ENCODE measurements around the gene CSRP1. TPM values are rescaled to one million over a fixed set of nuclear protein-coding genes. Genes with fewer than 3 reads are reported as not detected.
A peak's percentile ranks its signal among the peaks of the same experiment; 100 is the strongest.

CSRP1 gene
- total and polyA plus RNA-seq, 9 of the 15 experiments (the other 6 are each of a cell fraction or from before 2014, with no cell fraction given) = 6.8 to 39.4 (median 23.7) TPM

DNA sequence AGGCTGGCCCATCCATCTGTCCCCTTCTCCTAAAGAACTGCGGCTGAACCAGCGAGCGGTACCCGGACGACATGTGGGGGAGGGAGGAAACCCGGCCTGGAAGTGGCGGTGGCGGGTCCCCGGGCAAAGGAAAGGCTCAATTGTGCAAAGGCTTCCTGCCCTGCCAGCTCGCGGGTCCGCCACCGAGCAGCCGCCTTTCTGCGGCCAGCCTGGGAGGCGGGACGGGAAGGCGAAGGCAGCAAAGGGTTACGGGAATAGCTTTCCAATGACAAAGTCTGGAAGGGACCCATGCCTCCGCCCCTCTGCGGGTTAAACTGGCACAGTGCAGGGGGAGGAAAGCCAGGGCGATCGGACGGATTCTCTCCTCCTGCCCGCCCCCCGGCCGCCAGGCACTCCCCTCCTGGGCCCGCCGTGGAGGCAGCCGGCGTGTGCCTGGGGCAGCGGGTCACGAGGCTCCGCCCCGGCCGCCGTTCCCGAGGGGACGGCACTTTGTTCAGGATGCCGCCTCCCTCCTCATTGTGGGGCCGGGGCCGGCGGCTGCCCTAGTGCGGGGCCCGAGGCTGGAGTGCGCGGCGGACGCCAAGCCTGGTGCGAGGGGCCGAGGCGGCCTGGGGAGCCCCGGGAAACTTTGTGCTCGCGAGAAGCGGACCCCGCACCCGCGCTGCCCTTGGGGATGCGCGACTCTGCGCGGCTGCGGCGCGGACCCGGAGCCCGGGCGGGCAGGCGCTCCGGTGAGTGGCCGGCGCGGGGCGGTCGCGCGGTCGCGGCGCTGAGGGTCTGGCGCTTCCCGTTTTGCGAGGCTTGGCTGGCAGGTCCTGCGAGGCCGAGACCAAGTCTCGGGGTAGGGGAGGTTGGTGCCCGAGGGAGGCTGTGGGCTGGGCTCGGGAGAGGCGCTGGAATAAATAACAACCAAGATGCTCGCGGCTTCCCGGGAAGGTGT lies 32.0 kb upstream of the CSRP1 start, which contains the start of gene NAV1 (continued):
- TF ChIP-seq, protein P1, sequence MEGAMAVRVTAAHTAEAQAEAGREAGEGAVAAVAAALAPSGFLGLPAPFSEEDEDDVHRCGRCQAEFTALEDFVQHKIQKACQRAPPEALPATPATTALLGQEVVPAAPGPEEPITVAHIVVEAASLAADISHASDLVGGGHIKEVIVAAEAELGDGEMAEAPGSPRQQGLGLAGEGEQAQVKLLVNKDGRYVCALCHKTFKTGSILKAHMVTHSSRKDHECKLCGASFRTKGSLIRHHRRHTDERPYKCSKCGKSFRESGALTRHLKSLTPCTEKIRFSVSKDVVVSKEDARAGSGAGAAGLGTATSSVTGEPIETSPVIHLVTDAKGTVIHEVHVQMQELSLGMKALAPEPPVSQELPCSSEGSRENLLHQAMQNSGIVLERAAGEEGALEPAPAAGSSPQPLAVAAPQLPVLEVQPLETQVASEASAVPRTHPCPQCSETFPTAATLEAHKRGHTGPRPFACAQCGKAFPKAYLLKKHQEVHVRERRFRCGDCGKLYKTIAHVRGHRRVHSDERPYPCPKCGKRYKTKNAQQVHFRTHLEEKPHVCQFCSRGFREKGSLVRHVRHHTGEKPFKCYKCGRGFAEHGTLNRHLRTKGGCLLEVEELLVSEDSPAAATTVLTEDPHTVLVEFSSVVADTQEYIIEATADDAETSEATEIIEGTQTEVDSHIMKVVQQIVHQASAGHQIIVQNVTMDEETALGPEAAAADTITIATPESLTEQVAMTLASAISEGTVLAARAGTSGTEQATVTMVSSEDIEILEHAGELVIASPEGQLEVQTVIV (CRISPR knock-in tag; IDR thresholded peaks at IDR 0.05; ENCODE audit: borderline replicate concordance) = peak; percentile 34; the same call in 1 of the 2 replicates
- TF ChIP-seq HBP1 (CRISPR knock-in tag; IDR thresholded peaks at IDR 0.05) (no peak), RBBP5 (IDR thresholded peaks at IDR 0.05; ENCODE audit: borderline replicate concordance, insufficient read depth, low read length, poor library complexity, severe bottlenecking) (peak; percentile 27), CBFB (CRISPR knock-in tag; IDR thresholded peaks at IDR 0.05) (no peak), SMARCA5 (IDR thresholded peaks at IDR 0.05) (no peak), ZNF395 (CRISPR knock-in tag; IDR thresholded peaks at IDR 0.05) (0 out of 2 replicates have a peak, but pooled peaks have one; percentile 53), ZNF175 (CRISPR knock-in tag; IDR thresholded peaks at IDR 0.05; ENCODE audit: low read depth) (peak; percentile 45; the same call in 1 of the 2 replicates), SAFB (IDR thresholded peaks at IDR 0.05; ENCODE audit: borderline replicate concordance, low read depth, low read length) (no peak), MXI1 (IDR thresholded peaks at IDR 0.05; ENCODE audit: low read depth, low read length) (no peak), ZBTB8A (IDR thresholded peaks at IDR 0.05; ENCODE audit: partially characterized antibody) (no peak), DNMT1 (IDR thresholded peaks at IDR 0.05) (no peak), MNT (conservative IDR thresholded peaks at IDR 0.05) (no peak)
- TF ChIP-seq, protein P2, sequence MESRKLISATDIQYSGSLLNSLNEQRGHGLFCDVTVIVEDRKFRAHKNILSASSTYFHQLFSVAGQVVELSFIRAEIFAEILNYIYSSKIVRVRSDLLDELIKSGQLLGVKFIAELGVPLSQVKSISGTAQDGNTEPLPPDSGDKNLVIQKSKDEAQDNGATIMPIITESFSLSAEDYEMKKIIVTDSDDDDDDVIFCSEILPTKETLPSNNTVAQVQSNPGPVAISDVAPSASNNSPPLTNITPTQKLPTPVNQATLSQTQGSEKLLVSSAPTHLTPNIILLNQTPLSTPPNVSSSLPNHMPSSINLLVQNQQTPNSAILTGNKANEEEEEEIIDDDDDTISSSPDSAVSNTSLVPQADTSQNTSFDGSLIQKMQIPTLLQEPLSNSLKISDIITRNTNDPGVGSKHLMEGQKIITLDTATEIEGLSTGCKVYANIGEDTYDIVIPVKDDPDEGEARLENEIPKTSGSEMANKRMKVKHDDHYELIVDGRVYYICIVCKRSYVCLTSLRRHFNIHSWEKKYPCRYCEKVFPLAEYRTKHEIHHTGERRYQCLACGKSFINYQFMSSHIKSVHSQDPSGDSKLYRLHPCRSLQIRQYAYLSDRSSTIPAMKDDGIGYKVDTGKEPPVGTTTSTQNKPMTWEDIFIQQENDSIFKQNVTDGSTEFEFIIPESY (CRISPR knock-in tag; IDR thresholded peaks at IDR 0.05) = peak; percentile 61
- TF ChIP-seq, protein P3, sequence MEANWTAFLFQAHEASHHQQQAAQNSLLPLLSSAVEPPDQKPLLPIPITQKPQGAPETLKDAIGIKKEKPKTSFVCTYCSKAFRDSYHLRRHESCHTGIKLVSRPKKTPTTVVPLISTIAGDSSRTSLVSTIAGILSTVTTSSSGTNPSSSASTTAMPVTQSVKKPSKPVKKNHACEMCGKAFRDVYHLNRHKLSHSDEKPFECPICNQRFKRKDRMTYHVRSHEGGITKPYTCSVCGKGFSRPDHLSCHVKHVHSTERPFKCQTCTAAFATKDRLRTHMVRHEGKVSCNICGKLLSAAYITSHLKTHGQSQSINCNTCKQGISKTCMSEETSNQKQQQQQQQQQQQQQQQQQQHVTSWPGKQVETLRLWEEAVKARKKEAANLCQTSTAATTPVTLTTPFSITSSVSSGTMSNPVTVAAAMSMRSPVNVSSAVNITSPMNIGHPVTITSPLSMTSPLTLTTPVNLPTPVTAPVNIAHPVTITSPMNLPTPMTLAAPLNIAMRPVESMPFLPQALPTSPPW (CRISPR knock-in tag; IDR thresholded peaks at IDR 0.05) = peak; percentile 34; the same call in 1 of the 2 replicates
